GM23338 (cell line): ENCODE results near the gene SLC16A5. TPM values are rescaled to one million over a fixed set of nuclear protein-coding genes. Genes with fewer than 3 reads are reported as not detected.

ENCODE experiments used
- ATAC-seq: fragments of 200-7000 bp; cut with Tn5 transposase; 3 replicates; pipeline ENCODE4 v1.9.1; 2020
- DNase-seq: peaks from one replicate; pipeline ENCODE4 v3.0.0-alpha.2; 2015; ENCODE audit warnings: low spot score
- H2AFZ ChIP-seq: fragments of 200-600 bp; sonication (generic); 2 replicates; pipeline ENCODE4 v1.8.0; 2016; ENCODE audit warnings: antibody characterized with exemption, mild to moderate bottlenecking, moderate library complexity
- H3F3A ChIP-seq: fragments of 200-600 bp; sonication (generic); replicated peaks from 2 replicates; pipeline ENCODE4 v1.8.0; 2017; ENCODE audit warnings: antibody characterized with exemption, mixed run types, low read depth
- H3K27ac ChIP-seq: fragments of 200-600 bp; sonication (generic); 2 replicates; pipeline ENCODE4 v1.6.1; 2016; ENCODE audit warnings: low read depth
- H3K27me3 ChIP-seq: fragments of 200-600 bp; sonication (generic); 2 replicates; pipeline ENCODE4 v1.8.0; 2016; ENCODE audit warnings: mild to moderate bottlenecking, mixed run types, moderate library complexity; ENCODE audit not compliant: insufficient read depth
- H3K36me3 ChIP-seq: fragments of 200-600 bp; sonication (generic); 2 replicates; pipeline ENCODE4 v1.8.0; 2016; ENCODE audit warnings: mild to moderate bottlenecking; ENCODE audit not compliant: insufficient read depth
- H3K4me1 ChIP-seq: fragments of 200-600 bp; sonication (generic); 2 replicates; pipeline ENCODE4 v1.8.0; 2016; ENCODE audit warnings: mild to moderate bottlenecking, moderate library complexity; ENCODE audit not compliant: insufficient read depth
- H3K4me2 ChIP-seq: fragments of 200-600 bp; sonication (generic); 2 replicates; pipeline ENCODE4 v1.7.1; 2017; ENCODE audit warnings: mixed run types
- H3K4me3 ChIP-seq: fragments of 200-600 bp; sonication (generic); 2 replicates; pipeline ENCODE4 v1.6.1; 2016; ENCODE audit warnings: mixed run types
- H3K79me2 ChIP-seq: fragments of 200-600 bp; sonication (generic); replicated peaks from 2 replicates; pipeline ENCODE4 v1.8.0; 2017; ENCODE audit warnings: mild to moderate bottlenecking; ENCODE audit not compliant: insufficient read depth
- H3K9me2 ChIP-seq: fragments of 200-600 bp; sonication (generic); 2 replicates; pipeline ENCODE4 v1.8.0; 2017; ENCODE audit not compliant: insufficient read depth
- H4K20me1 ChIP-seq: fragments of 200-600 bp; sonication (generic); replicated peaks from 2 replicates; pipeline ENCODE4 v1.8.0; 2017; ENCODE audit warnings: mild to moderate bottlenecking; ENCODE audit not compliant: insufficient read depth
- H3K27ac Mint-ChIP-seq: 2 replicates; pipeline ENCODE4 v1.8.0; 2020; ENCODE audit warnings: inconsistent platforms, mild to moderate bottlenecking, moderate library complexity, mixed read lengths
- H3K27me3 Mint-ChIP-seq: 3 replicates; pipeline ENCODE4 v1.8.0; 2022; ENCODE audit warnings: low read depth, mild to moderate bottlenecking, moderate library complexity, mixed read lengths, inconsistent platforms; ENCODE audit not compliant: insufficient read depth, poor library complexity
- H3K36me3 Mint-ChIP-seq: 3 replicates; pipeline ENCODE4 v1.8.0; 2021; ENCODE audit warnings: low read depth, mild to moderate bottlenecking, inconsistent platforms, moderate library complexity, mixed read lengths
- H3K4me1 Mint-ChIP-seq: 3 replicates; pipeline ENCODE4 v1.8.0; 2020; ENCODE audit warnings: mild to moderate bottlenecking, inconsistent platforms, mixed read lengths
- H3K4me3 Mint-ChIP-seq: 3 replicates; pipeline ENCODE4 v1.8.0; 2021; ENCODE audit warnings: moderate library complexity, mild to moderate bottlenecking, inconsistent platforms, mixed read lengths
- H3K9me3 Mint-ChIP-seq: 3 replicates; pipeline ENCODE4 v1.8.0; 2020; ENCODE audit warnings: moderate library complexity, mild to moderate bottlenecking, inconsistent platforms, mixed read lengths
- CREB1 ChIP-seq: fragments of 250-450 bp; sonication (Bioruptor Pico); IDR thresholded peaks from 2 replicates; pipeline ENCODE4 v1.5.0; 2020; ENCODE audit warnings: low read depth, mild to moderate bottlenecking, moderate library complexity
- EZH2 ChIP-seq: fragments of 200-600 bp; sonication (generic); IDR thresholded peaks from one replicate; pipeline ENCODE4 v1.8.0; 2017; ENCODE audit warnings: antibody characterized with exemption, mild to moderate bottlenecking, low read depth; ENCODE audit not compliant: unreplicated experiment
- NANOG ChIP-seq: IDR thresholded peaks from 2 replicates; pipeline ENCODE4 v1.6.1; 2016; ENCODE audit warnings: antibody characterized with exemption, borderline replicate concordance
- POLR2AphosphoS5 ChIP-seq: IDR thresholded peaks from 2 replicates; pipeline ENCODE4 v1.6.1; 2016; ENCODE audit warnings: antibody characterized with exemption, low read depth
- STAT1 ChIP-seq: IDR thresholded peaks from one replicate; pipeline ENCODE4 v1.6.1; 2016; ENCODE audit warnings: antibody characterized with exemption; ENCODE audit not compliant: unreplicated experiment
- ZNF331 ChIP-seq: fragments of 250-450 bp; sonication (Bioruptor Pico); IDR thresholded peaks from 2 replicates; pipeline ENCODE4 v1.5.0; 2020; ENCODE audit warnings: low read depth, mild to moderate bottlenecking, moderate library complexity
- ZNF462 ChIP-seq: fragments of 250-450 bp; sonication (Bioruptor Pico); IDR thresholded peaks from 2 replicates; pipeline ENCODE4 v1.5.0; 2020; ENCODE audit warnings: mild to moderate bottlenecking, moderate library complexity
- polyA plus RNA-seq: library from polyadenylated mRNA; unstranded; fragments of >200 nt; fragmentation: Nextera tagmentation; extraction: Ambion mirVana; gene quantifications from 2 replicates; pipeline ENCODE4 v1.2.1, GENCODE V29; 2016
- total RNA-seq: library from RNA; depleted of rRNA; stranded (reverse); fragments of >200 nt; shearing (Covaris generic); gene quantifications from 2 replicates; pipeline ENCODE4 v1.2.3, GENCODE V29; 2014
- TF ChIP-seq, protein P1 (sequence below): IDR thresholded peaks from one replicate; pipeline ENCODE4 v1.6.1; 2018; ENCODE audit warnings: antibody characterized with exemption; ENCODE audit not compliant: unreplicated experiment

The SLC16A5 gene
- total and polyA plus RNA-seq, 2 experiments from 2014 or later, result 7.3 to 40.0 TPM

- Histone ChIP-seq H2AFZ (no peak overlapping the region), H3K4me2 (no peak overlapping the region), H3K4me3 (no peak overlapping the region), H3K79me2 (peaks cover 17% of the 10 kb centered on the region), H3K27me3 (no peaks in the 10 kb centered on the region), H3F3A (peaks cover 14% of the 10 kb centered on the region; the same call in 1 of the 2 replicates), H3K4me1 (peaks cover 6% of the 10 kb centered on the region; the same call in 1 of the 2 replicates), H3K36me3 (no peaks in the 10 kb centered on the region), H3K27ac (peak overlapping the region; percentile 59), H3K9me2 (no peaks in the 10 kb centered on the region), H4K20me1 (no peaks in the 10 kb centered on the region; the same call in 1 of the 2 replicates)
- no peak for DNase-seq
- Mint-ChIP-seq H3K27ac (peak overlapping the region; percentile 43), H3K9me3 (no peaks in the 10 kb centered on the region), H3K4me1 (peaks cover 21% of the 10 kb centered on the region), H3K4me3 (peak overlapping the region; percentile 25; the same call in 1 of the 3 replicates), H3K36me3 (peaks cover 18% of the 10 kb centered on the region; the same call in 2 of the 3 replicates), H3K27me3 (peaks cover 7% of the 10 kb centered on the region)
- ATAC-seq, result no peak
- no peak for TF ChIP-seq EZH2
- TF ChIP-seq, protein P1, sequence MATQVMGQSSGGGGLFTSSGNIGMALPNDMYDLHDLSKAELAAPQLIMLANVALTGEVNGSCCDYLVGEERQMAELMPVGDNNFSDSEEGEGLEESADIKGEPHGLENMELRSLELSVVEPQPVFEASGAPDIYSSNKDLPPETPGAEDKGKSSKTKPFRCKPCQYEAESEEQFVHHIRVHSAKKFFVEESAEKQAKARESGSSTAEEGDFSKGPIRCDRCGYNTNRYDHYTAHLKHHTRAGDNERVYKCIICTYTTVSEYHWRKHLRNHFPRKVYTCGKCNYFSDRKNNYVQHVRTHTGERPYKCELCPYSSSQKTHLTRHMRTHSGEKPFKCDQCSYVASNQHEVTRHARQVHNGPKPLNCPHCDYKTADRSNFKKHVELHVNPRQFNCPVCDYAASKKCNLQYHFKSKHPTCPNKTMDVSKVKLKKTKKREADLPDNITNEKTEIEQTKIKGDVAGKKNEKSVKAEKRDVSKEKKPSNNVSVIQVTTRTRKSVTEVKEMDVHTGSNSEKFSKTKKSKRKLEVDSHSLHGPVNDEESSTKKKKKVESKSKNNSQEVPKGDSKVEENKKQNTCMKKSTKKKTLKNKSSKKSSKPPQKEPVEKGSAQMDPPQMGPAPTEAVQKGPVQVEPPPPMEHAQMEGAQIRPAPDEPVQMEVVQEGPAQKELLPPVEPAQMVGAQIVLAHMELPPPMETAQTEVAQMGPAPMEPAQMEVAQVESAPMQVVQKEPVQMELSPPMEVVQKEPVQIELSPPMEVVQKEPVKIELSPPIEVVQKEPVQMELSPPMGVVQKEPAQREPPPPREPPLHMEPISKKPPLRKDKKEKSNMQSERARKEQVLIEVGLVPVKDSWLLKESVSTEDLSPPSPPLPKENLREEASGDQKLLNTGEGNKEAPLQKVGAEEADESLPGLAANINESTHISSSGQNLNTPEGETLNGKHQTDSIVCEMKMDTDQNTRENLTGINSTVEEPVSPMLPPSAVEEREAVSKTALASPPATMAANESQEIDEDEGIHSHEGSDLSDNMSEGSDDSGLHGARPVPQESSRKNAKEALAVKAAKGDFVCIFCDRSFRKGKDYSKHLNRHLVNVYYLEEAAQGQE, result no peak
- TF ChIP-seq CREB1 (CRISPR knock-in tag), result no peak
- no peak for TF ChIP-seq POLR2AphosphoS5
- TF ChIP-seq STAT1, result no peak
- no peak for TF ChIP-seq ZNF331 (CRISPR knock-in tag)
- TF ChIP-seq NANOG, result no peak
- TF ChIP-seq ZNF462 (CRISPR knock-in tag), result no peak
Observed at GRCh38 chr17:75114552-75115314, 27.0 kb downstream of the SLC16A5 start.
